ENCODE data around the gene CCM2. TPM values are rescaled to one million over a fixed set of nuclear protein-coding genes. Genes with fewer than 3 reads are reported as not detected.

The CCM2 gene
- total and polyA plus RNA-seq, 2 of the 8 experiments (the other 6 are each of a cell fraction or from before 2014, with no cell fraction given) = 31.6 to 41.2 TPM

GRCh38 chr7:45072131-45073030 is 72.4 kb downstream of the CCM2 start (continued):
- TF ChIP-seq MAFK (IDR thresholded peaks at IDR 0.05; ENCODE audit: low read depth, low read length) (no peak), RXRA (IDR thresholded peaks at IDR 0.05; ENCODE audit: insufficient read depth, low read depth, low read length) (no peak), SUZ12 (IDR thresholded peaks at IDR 0.05; ENCODE audit: low read length) (no peak), TAF1 (IDR thresholded peaks at IDR 0.05; ENCODE audit: low read depth, low read length) (no peak)

Measured in H1 (cell line).